ENCODE data around the gene RRP9. TPM values are rescaled to one million over a fixed set of nuclear protein-coding genes. Genes with fewer than 3 reads are reported as not detected.

RRP9 gene
- total and polyA plus RNA-seq, 12 donors, result 13.4 to 39.8 (median 20.5) TPM

DNA sequence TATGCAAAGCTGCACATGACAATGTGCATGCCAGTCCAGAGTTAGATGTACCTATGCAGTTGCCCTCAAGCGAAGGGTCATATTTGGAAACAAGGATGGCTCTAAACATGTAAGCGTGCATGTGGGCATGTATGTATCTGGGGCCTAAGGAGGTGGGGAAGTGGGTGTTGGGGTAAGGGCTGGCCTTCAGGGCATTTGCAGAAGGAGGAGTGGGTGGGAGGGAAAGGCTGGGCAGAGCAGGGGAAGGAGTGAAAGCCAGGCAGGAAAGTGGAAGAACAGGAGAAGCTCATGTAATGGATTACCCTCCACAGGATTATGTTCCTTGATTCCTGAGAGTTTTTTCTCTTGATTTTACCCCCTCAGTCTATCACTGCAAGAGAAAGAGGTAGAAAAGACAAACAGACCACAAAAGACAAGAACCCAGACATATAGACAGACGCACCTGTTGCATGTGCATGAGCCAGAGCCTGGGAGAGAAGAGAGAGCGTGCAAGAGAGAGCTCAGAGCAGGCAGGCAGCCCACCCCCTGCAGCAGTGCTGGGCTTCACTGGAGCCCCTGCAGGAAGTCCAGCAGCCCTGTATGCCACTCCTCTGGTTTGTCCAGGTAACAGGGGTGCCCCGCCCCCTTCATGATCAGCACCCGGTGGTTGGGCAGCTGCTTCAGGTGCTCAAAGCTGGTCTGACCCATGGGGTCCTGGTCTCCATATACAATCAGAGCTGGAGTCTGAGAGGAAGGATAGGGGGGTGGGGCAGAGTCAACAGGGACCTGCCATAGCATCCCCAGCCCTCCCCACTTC, 27.4 kb upstream of the RRP9 start:
- intact Hi-C loops (cut with DNase I), result no loop called here
- TF ChIP-seq, protein P1, sequence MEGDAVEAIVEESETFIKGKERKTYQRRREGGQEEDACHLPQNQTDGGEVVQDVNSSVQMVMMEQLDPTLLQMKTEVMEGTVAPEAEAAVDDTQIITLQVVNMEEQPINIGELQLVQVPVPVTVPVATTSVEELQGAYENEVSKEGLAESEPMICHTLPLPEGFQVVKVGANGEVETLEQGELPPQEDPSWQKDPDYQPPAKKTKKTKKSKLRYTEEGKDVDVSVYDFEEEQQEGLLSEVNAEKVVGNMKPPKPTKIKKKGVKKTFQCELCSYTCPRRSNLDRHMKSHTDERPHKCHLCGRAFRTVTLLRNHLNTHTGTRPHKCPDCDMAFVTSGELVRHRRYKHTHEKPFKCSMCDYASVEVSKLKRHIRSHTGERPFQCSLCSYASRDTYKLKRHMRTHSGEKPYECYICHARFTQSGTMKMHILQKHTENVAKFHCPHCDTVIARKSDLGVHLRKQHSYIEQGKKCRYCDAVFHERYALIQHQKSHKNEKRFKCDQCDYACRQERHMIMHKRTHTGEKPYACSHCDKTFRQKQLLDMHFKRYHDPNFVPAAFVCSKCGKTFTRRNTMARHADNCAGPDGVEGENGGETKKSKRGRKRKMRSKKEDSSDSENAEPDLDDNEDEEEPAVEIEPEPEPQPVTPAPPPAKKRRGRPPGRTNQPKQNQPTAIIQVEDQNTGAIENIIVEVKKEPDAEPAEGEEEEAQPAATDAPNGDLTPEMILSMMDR (IDR thresholded peaks at IDR 0.05), result no peak
- no peak for TF ChIP-seq POLR2A (IDR thresholded peaks at IDR 0.05)
- Histone ChIP-seq H3K4me3 (no peak overlapping the region), H3K27ac (peak overlapping the region in 1 of 5 donors; percentile 97), H3K27me3 (no peaks in the 10 kb centered on the region), H3K4me1 (replicated peaks in 1 of 2) (peaks cover 22 to 52% of the 10 kb centered on the region in 2 donors), H3K9me3 (replicated peaks in 1 of 3) (no peaks in the 10 kb centered on the region), H3K36me3 (replicated peaks in 1 of 2) (no peaks in the 10 kb centered on the region)
- WGBS, 4 donors, result 74 to 92% (median 86%) methylated on average over 6 of the region's 6 CpGs
- no peak for DNase-seq

DNA sequence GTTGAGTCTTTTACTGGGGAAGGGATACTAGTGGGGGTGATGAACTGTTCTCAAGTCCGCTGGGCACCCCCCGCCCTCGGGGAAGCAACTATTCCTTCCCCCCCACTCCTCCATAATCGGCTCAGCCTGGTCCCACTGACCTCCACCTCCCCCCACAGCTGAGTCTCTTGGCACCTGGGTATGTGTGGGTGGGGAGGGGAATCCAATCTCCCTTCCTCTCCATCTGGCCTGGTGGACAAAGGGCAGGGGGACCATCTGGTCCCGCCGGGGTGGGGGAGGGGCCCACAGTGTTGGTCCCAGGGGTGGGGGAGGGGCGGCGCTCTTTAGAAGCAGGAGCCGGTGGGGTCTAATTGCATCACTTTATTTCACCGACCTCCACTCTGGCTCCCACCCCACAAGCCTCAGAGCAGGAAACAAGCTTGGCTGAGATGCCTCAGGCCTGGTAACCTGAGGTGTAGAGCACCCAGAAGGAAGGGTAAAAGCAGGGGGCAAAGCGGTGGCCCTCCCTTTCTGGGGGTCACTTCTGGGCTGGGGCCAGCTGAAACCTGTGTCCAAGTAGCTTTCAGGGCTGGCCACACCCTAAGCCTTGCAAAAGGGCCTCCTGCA, 26.6 kb upstream of the RRP9 start:
- 12 to 23% (median 16%) methylated on average over 7 to 11 of the region's 11 CpGs for WGBS, 4 donors
- DNase-seq, result peak in 1 of 7 donors; percentile 26
- TF ChIP-seq, protein P1 (IDR thresholded peaks at IDR 0.05), result no peak
- TF ChIP-seq POLR2A (IDR thresholded peaks at IDR 0.05), result no peak
- Histone ChIP-seq H3K27ac (peak overlapping the region; percentile 54 to 97 (median 83)), H3K4me3 (peak overlapping the region in 3 of 4 donors; percentile 33 to 97 (median 45)), H3K36me3 (replicated peaks in 1 of 2) (no peaks in the 10 kb centered on the region), H3K9me3 (replicated peaks in 1 of 3) (no peaks in the 10 kb centered on the region), H3K4me1 (replicated peaks in 1 of 2) (peaks cover 22 to 50% of the 10 kb centered on the region in 2 donors), H3K27me3 (no peaks in the 10 kb centered on the region)
- intact Hi-C loops (cut with DNase I), result no loop called here

DNA sequence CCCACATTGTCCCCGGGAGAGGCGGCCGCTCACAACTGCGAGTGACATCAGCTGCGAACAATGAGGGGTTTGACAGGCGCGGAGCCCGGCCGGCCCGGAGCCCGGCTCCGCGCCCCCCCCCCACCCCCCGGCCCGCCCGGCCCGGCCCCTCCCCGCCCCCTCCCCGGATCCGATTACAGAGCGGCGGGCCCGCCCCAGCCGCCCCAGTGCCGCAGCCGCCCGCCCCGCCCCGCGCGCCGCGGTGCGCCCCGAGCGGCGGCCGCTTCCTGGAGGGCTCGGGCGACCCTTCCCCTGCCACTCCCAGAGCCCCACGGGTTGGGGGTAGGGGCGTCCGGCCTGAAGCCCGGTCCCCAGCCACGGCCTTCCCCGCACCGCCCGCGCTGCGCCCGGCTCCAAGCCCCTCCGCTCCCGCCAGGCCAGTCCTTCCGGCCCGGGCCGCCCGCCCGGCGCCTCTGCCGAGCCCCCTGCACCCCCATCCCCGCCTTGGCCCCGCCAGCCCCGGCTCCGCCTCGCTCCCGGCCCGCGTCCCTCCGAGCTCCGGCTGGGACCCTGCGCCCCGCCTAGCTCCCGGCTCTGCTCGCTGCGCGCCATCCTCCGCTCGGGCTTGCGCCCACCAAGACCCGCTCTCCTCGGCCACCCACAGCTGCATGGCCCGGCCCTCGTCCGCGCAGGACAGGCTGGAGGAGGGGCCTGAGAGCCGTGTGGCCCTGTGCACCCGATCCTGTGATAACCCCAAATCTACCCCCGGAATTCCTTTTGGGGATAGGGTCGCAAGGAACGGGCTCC, 25.9 kb upstream of the RRP9 start, which contains the start of gene PCBP4:
PCBP4 (minus strand) TSS at position 71 of the 786 bp plus-strand sequence. CDS start 6,214 bp downstream, outside the sequence.
- TF ChIP-seq, protein P1 (IDR thresholded peaks at IDR 0.05), result no peak
- peak; percentile 45 to 75 for TF ChIP-seq POLR2A (IDR thresholded peaks at IDR 0.05)
- Histone ChIP-seq H3K9me3 (replicated peaks in 1 of 3) (no peaks in the 10 kb centered on the region), H3K4me1 (replicated peaks in 1 of 2) (peaks cover 22 to 43% of the 10 kb centered on the region in 2 donors), H3K4me3 (peak within 1 kb of the TSS in 3 of 4 donors; percentile 33 to 97 (median 45)), H3K27ac (peak within 1 kb of the TSS; percentile 54 to 97 (median 83)), H3K27me3 (no peaks in the 10 kb centered on the region), H3K36me3 (replicated peaks in 1 of 2) (no peaks in the 10 kb centered on the region)
- intact Hi-C loops (cut with DNase I), result no loop called here
- 1% methylated on average over 50 to 73 of the region's 90 CpGs; no CpG with 5 or more reads in 2 of the 4 donors for WGBS, 4 donors
- peak; percentile 75 to 86 (median 84) for DNase-seq

Data from adrenal gland (tissue), 12 donors.